Measurements from ENCODE around the gene BRSK2. TPM values are rescaled to one million over a fixed set of nuclear protein-coding genes. Genes with fewer than 3 reads are reported as not detected.

The BRSK2 gene
- total RNA-seq, 1 donor from 2014 or later = 0.41 TPM

DNA sequence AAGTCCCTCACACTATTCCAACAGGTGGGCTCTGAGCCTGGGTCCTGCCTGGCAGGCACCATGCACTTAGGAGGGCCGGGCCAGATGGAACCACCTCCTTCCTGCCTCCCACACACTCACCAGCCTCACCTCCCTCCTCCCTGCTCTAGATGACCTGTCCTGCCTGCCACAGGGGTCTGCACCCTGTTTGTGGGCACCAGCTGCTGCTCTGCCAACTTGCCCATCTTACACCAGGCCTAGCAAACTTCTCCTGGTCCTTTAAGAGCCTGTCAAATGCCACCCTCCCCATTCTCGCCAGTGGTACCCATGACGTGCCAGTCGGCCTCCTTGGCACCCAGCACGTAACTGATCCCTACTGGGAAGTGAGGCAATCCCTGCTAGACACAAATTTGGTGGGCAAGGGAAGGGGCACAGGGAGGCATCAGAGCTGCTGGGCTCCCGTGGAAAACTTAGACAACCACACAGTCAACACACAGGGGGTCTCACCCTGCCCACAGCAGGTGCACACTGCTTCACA is 93.8 kb downstream of the BRSK2 start:
- DNase-seq = no peak

DNA sequence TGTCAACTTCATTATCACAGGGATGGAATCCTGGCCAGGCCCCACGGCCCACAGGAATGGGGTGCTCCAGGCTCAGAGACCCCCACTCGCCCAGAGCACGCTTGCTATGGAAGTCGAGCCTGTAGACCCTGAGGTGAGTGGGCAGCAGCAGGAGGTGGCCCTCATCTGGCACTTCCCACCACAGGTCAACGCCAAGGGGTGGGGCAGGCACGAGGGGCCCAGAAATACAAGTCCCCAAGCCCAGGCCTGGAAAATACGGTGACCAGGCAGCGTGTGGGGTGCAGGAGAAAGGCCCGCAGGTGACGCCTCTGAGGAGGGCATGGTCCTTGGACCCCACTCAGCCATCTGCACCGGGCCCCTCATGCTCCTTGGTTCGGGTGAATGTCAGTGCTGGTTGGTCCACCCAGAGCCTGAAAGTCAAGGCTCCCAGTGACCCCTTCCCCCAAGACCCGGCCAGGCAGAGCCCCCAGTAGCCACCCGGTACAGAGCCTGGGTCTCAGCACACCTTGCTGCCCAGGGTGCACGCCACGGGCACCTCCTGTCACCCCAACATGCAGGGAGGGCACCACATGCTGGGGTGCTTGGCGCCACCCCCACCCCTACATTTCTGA is 94.4 kb downstream of the BRSK2 start:
- DNase-seq = no peak

DNA sequence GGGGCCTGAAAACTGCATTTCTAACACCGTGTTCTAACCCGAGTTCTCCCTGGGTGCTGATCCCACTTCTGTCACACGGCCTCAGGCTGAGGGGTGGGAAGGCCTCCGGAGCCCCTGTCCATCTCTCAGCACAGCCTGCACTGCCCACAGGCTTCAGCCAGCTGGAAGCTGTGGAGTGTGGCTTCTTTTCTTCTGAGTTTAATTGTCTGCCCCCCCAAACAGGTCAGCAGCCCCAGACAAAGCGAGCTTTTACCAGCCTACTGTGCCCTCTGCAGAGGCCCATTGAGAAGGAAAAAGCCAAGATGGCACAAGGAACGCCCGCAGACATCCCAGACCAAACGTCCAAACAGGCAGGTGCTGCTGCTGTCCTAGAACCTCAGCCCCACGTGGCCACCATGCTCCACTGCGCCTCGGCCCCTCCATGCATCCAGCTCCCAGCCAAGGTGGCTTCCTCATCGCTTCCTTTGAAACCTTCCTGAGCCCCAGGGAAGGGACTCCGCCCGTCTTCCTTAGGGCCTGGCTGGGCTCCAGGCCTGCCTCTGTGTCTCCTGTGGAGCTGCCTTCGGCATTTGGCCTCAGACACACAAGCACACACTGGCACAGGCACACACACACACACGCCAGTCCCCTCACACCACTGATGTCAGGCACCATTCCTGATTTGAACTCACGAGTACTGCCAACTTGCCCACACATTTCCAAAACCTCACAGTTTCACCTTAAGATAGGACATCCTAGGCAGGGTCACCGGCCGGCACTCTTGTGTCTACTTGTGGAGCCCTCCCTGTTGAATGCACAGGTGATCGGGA is 95.2 kb downstream of the BRSK2 start:
- no peak for DNase-seq

DNA sequence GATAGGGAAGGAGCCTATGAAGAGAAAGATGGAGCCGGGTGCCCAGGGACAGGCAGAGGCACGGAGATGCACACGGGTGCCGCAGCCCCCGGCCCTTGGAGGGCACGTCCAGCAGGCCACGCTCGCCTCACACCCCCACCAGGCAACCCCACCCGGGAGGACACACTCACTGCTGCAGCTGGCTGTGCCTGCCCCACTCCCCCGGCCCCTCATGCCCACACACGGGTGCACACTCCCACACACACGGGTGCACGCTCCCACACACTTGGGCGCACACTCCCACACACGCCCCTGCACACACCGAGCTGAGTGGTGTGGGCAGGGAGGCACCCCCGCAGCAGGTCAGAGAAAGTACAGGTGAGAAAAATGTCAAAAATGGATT is 95.8 kb downstream of the BRSK2 start:
- no peak for DNase-seq

DNA sequence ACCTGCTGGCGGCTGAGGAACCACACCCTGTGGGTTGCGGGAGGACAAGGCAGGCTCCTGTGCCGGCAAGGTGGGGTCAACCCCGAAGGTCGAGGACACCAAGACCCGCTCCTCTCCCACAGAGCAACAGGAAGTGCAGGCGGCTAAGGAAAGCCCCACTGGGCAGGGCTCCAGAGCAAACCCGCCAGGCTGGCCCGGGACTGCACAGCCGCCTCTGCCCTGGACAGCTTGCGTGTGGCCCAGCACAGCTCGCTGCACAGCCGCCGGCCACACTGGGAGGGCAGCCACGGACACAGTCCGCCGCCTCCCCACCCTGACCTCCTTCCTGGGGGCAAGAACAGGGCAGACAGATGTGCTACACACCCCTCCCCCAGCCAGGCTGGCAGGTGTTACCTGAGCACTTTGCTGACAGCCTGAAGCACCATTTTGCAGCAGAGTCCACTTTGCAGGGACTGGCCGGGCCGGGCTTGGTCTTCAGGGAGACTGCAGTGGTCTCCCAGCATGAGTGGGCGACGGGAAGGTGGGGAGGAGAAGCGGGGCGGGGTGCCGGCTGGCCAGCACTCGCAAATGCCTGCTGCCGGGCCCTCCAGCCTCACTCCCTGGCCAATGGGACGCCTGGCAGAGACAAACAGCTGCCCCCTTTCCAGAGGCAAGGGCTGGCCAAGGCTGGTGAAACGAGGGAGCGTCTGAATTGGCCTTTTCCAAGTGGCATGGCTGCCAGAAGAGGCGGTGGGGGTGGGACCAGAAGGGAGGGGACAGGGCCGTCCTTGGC is 96.5 kb downstream of the BRSK2 start, which contains the start of gene MOB2:
Gene MOB2 (minus strand): TSS at position 726 of the 772 bp plus-strand sequence. CDS start 223 bp downstream, at position 503.
- DNase-seq = peak; percentile 82

DNA sequence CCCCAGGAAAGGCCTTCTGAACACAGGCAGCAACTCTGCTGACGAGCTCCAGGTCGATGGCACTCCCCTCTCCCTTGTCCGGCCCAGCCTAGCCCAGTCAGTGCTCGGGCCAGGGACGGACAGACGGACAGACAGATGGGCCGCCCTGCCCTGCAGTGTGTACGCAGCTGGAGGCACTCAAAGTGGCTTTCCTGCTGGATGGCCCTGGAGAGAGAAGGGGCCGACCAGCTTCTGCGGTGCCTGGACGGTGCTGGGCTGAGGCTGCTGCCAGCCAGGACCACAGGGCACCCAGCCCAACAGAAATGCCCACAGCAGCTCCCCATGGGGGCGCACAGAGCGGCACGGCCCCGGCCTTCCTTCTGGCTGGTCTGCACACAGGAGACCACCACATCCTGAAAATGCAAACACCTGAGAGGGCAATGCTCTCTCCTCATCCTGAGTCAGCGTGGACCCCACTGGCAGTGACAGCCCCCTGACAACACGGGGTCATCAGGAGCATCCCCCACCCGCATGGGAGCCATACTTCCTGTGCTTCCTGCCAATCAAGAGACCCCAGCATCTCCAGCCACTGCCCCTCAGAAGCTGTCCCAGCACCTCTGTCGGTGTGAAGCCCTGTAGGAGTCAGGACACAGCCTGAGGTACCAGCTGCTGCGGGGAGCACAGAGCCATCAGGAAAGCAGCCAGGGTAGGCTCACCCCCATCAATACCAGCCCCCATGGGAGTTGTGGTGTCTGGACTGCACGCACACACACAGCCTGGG is 97.5 kb downstream of the BRSK2 start:
- DNase-seq = no peak

DNA sequence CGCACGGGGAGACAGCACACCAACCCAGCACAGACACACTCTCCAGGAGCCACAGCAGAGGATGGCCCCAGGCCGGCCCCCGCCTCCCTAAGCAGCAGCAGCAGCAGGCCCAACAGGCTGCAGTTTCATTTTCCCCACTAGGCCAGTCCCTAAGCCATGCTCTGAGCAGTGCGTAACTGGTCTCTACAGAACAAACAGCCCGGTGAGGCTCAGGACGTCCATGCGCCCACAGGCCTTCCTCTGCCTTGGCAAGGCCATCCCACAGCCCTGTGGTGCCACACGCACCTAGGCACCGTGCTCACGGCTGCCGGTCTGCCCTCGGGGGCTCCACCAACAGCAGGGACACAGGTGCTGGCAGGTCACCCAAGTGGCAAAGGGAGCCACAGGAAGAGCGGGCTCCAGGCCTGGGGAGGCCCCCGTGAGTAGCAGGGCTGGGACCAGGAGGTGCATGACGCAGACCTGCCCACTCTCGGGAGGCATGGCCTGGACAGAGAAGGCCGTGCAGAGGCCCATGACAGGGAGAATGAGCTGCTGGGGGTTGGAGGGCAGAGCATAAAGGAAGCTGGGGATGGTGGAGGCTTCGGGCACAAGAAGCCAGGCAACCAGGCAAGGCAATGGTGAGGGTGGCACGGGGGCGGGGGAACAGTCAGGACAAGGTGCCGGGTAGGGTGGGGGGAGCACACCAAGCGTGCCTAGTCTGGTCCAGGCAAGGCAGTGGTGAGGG is 98.3 kb downstream of the BRSK2 start:
- DNase-seq = no peak

DNA sequence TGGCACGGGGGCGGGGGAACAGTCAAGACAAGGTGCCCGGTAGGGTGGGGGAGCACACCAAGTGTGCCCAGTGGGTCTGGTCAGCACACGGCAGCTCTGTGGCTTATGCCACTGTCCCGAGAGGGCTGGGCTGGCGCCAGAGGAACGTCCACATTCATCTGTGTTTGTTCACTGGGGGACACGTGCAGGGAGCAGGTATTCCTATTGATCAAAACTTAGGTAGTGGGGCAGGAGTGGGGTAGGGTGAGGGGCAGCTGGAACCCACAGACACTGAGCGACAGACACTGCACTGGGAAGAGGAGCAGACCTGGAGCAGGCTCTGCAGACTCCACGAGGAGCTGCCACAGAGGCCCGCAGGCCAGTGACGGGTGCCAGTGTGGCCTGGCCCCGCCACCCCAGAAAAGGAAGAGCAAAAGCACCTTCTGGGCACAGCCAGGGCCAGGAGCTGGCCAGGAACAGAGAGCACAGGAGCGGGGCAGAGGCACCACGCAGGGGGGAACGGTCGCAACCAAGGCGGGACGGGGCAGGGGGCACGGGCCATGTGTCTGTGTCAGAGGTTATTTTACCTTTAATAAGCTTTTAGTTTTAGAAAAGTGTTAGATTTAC is 98.9 kb downstream of the BRSK2 start:
- no peak for DNase-seq

DNA sequence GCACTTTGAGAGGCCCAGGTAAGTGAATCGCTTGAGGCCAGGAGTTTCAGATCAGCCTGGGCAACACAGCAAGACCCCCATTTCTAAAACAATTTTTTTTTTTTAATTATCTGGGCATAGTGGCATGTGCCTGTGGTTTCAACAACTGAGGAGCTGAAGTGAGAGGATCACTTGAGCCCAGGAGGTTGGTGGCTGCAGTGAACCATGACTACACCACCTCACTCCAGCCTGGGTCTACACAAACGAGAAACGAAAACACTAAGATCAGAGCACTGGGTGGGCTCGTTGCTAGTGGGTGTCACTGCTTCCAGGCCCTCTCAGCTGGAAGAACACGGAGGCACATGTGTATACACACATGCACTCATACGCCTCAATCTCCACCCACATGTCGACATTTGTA is 100.9 kb downstream of the BRSK2 start:
- DNase-seq = no peak

DNA sequence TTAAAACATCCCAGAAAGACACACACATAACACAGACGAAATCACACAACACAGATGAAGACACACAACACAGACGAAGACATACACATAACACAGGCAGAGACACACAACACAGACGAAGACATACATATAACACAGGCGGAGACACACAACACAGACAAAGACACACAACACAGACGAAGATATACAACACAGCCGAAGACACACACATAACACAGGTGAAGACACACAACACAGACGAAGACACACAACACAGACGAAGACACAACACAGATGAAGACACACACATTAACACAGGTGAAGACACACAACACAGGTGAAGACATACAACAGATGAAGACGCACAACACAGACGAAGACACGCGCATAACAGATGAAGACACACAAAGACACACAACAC is 101.6 kb downstream of the BRSK2 start:
- no peak for DNase-seq

DNA sequence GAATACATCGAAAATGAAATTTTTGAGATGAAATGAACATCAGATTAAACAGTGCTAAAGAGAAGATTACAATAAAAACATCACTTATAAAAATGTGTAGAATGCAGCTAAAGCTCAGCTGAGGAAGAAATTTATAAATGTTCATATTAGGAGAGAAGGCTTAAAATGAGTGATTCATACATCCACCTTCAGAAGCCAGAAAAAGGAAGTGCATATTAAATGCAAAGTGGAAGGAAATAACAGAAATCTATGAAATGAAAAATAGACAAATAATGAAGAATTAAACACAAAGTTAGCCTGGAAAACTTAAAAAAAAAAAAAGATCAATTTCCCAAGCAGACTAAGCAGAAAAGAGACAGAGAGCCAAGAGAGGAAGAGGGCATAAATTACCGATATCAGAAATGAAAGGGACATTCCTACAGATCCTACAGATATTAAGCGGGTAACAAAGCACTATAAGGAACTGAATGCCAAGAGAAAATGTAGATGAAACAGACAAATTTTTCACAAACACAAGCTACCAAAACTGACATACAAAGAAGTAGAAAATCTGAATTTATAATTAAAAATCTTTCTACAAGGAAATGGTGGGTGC is 104.0 kb downstream of the BRSK2 start:
- no peak for DNase-seq

DNA sequence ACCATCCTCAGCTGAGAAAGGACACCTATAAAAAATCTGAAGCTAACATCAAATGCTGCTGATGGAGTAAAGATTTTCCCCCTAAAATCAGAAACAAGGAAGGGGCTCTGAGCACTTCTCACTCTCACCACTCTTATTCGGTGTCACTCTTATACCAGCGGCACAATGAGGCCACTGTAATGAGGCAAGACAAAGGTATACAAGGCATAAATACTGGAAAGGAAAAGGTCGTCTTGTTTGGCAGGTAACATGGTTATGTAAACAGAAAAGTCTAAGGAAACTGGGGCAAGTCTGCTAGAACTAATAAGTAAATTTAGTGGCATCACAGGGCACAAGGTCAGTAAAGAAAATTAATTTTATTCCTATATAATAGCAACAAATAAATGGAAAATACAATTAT is 104.9 kb downstream of the BRSK2 start:
- no peak for DNase-seq

DNA sequence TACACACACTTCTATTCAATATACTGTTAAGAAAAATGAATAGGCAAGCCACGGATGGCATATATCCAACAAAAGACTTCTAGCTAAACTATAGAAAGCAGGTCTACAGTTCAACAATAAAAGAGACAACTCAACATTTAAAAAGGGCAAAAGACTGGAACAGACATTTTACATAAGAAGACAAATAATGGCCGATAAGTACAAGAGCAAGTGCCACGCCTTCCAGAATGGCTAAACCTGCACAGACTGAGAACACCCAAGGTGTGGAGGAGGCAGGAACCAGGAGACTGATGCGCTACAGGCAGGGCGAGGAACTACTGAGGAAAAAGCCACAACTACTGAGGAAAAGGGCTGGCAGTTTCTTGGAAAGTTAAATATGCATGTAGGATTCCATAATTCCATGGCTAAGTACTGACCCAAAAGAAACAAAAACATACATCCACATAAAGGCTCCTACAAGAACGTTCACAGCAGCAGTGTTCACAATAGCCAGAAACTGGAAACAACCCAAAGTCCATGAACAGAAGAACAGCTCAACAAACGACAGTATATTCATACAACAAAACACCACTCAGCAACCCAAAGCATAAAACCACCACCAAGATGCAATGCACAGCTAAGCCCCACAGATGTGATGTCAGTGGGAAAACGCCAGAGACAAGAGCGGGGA is 106.5 kb downstream of the BRSK2 start:
- no peak for DNase-seq

DNA sequence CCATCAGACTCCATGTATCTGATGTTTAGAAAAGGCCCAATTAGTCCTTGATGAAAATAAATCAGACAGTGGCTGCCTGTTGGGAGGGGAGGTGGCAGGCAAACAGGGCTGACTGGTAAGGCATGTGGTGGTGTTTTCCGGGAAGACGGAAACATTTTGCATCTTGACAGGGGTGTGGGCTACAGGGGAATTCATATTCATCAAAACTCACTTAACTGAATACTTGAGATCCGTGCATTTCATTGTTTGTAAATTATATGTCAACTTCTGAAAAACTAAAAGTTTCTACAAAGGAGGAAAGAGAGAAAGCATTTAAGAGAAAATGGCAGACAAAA is 107.0 kb downstream of the BRSK2 start:
- DNase-seq = no peak

DNA sequence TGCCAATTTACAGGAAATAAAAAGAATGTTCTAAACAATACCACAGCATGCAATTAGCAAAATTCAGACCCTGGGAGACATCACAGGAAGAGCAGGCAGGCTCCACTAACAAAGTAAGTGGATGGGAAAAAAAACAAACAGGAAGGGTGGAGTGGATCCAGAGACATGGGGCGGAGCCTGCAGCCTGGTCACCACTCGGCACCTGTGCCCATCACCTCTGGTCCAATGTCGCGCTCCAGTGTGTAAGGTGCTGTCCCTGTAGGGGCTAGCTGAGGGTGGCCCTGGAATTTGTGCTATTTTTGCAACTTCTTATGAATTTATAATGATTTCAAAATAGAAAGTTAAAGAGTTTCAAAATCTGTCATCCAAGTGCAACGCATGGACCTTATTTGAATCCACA is 107.9 kb downstream of the BRSK2 start:
- DNase-seq = no peak

DNA sequence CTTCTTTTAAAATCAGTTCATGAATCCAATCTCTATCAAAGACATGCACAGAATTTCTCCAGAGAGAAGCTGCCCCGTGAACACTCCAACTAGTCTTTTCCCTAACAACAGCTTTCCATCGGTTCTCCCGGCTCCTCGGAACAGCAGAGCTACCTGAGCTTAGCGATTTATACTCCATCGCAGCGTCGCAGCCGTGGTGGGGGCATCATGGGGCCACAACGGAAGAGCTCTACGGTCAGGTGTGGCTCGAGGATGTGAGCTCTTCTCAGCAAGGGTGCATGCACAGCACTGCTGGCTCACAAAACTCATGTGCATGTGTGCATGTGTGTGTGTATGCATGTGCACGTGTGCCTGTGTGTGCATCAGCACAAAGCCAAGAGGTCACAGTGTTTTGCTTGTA is 108.5 kb downstream of the BRSK2 start:
- no peak for DNase-seq

DNA sequence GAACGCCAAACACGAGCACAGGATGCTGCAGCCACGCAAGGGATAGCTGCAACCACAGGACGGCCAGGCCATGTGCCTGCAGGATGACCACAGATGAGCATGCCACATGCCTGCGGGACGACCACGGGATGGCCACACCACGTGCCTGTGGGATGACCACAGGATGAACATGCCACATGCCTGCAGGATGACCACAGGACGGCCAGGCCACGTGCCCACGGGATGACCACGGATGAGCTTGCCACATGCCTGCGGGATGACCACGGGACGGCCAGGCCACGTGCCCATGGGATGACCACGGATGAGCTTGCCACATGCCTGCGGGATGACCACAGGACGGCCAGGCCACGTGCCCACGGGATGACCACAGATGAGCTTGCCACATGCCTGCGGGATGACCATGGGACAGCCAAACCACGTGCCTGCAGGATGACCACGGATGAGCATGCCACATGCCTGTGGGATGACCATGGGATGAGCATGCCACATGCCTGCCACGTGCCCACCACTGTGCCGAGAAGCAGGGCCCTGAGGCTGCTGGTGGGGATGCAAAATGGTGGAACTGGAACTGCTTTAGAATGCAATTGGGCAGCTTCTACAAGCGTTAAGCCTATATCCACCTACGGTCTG is 109.6 kb downstream of the BRSK2 start:
- DNase-seq = no peak

DNA sequence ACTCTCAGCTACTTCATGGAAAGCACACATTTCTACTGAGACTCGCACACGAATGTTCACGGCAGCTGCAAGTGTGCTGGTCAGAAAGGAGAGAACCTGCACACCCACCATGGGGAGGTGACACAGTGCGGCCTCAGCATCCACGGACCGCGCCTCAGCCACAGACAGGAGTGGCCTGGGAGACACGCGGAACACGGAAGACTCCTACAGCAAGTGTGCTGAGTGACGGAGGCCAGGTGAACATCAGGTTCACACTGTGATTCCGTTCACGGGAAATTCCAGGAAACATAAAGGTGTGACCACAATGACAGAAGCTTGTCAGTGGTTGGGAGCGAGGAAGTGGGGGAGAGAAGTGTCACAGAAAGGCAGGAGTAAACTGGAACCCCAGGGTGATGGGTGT is 110.2 kb downstream of the BRSK2 start:
- DNase-seq = no peak
